HG03139 (cell line): Measurements from ENCODE around the gene AVPR2.

Experiments used
- ATAC-seq: cut with Tn5 transposase; IDR thresholded peaks from one replicate; pipeline ENCODE4 v1.9.1; 2021; ENCODE audit not compliant: unreplicated experiment

AVPR2 gene

DNA sequence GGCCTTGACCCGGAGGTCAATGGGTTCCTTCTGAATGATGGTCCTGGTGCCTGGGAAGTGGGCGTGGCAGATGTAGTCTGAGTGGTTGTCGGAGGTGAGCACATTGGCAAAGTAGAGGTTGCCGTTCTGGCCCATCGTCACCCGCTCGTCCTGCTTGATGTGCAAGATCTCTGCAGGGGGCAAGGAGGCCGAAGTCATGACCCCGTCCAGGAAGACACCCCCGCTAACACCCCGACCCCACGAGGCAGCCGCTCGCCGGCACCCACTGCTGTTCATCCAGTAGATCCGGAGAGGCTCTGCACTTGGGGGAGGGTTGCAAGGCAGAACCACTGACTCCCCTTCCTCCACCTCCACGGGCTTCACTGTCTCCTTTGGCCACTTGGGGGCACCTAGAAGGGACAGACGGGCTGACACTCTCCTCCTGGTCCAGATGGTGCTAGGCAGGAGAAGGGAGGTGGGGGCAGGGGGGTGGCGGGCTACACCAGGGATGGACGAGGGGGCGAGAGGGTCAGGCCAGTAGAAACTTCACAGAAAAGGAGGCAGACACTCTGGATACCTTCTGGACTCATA, 33.6 kb upstream of the AVPR2 start:
- ATAC-seq, result no peak

DNA sequence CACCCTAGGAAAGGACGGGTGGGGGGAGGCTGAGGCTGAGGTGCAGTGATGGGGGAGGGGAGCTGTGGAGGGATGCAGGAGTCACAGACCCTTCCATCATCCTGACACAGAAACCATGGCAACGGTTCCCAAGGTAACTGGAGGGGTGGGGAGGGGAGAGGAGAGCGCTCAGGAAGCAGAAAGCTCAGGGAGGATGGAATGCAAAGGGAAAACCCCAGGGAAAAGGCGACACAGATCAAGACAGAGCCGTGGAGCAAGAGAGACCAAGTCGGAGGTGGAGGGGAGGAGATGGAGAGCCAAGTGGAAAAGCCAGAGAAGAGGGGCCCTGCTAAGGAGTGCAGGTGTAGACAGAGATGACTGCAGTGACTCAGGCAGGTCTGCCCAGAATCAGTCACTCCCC, 33.0 kb upstream of the AVPR2 start:
- no peak for ATAC-seq

GRCh38 chrX:153871946-153872878, 32.3 kb upstream of the AVPR2 start:
- ATAC-seq, result no peak

DNA sequence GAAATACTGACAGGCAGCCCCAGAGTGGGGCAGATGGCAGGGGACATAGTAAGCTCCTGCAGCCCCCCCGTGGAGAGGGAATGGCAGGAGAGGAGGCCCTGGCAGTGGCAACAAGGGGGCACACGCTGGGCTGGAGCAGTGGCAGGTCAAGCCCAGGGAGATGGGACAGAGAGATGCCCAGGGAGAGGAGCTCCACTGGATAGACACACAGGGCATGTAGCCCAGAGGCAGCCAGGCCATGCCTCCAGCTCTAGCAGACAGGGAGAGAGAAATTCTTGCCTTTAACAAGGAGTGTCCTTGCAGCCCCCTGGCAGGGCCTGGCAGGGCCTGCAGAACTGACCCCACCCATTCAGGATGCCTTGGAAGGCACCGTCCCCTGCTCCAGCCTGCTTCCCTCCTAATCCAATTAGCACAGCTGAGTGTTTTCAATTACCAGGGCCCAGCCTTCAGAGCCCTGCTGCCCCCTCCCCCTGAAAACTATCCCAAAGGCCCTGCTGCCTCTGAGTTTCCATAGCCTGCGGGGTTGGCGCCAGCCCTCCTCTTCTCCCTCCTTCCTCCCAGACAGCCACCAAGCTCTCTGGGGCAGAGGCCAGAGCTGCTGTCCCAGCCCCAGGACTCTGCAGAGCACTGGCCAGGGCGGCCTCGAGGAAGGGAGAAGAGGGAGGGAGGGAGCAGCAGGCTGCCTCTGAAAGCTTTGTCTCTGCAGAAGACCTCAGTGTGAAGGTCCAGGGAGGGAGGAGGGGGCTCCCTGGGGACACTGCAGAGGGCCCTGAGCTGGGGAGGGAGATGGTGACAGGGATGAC, 31.0 kb upstream of the AVPR2 start:
- no peak for ATAC-seq

- ATAC-seq, result no peak
Measured at GRCh38 chrX:153874085-153874365, 30.4 kb upstream of the AVPR2 start.

DNA sequence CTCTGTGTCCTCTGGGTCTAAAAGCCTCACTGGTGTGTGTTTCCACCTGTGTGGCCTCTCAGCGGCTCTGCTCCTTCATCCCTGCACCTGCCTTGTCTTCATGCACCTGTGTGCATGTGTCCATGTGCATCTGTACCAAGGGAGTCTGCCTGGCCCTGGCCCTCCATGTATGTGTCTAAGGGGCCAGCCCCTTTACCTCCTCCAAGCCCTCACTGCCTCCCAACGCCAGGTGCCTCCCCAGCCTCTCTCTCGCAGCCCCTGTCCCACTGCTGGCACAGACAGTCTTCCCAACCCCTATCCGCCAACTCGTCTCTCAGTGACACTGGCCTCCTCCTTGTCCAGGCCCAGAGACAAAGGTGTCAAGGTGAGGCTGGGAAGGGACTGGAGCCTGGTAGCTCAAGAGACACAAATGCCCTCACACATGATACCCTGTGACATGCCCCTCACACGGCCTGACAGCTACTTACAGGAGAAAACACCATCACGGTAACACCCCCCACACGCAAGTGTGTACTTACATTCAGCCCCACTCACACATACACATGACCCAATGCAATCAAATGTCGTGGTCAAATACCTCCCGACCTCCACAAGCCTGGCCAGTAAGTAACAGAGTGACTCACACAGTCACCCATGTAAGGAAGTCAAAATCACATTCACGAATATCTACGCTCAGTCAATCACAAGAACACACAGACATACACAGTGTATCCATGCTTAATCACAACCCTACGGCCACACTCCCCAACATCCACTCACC, 29.9 kb upstream of the AVPR2 start:
- no peak for ATAC-seq

- no peak for ATAC-seq
Measured at GRCh38 chrX:153875391-153876111, 28.9 kb upstream of the AVPR2 start.

- no peak for ATAC-seq
Measured at GRCh38 chrX:153876112-153876491, 28.4 kb upstream of the AVPR2 start.

GRCh38 chrX:153877571-153878261, 26.8 kb upstream of the AVPR2 start:
- no peak for ATAC-seq

DNA sequence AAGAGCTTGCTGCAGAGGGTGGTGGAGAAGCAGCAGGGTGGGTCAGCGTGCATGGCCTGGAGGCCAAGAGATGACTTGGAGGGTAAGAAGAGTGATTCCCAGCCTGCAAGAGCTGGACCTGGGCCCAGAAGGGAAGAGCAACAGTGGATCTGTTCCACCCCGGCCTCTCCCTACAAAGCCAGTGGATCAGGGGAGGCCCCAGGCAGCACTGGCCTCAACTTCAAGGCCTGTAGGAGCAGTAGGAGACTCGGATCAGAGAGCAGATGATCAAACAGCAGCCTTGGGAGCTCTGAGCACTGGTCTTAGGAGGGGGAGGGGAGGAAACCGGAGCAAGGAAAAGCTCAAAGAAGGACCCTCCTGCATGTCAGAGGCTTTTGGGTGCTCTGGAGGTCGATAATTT, 26.1 kb upstream of the AVPR2 start:
- no peak for ATAC-seq

GRCh38 chrX:153878969-153879653, 25.4 kb upstream of the AVPR2 start:
- ATAC-seq, result no peak

DNA sequence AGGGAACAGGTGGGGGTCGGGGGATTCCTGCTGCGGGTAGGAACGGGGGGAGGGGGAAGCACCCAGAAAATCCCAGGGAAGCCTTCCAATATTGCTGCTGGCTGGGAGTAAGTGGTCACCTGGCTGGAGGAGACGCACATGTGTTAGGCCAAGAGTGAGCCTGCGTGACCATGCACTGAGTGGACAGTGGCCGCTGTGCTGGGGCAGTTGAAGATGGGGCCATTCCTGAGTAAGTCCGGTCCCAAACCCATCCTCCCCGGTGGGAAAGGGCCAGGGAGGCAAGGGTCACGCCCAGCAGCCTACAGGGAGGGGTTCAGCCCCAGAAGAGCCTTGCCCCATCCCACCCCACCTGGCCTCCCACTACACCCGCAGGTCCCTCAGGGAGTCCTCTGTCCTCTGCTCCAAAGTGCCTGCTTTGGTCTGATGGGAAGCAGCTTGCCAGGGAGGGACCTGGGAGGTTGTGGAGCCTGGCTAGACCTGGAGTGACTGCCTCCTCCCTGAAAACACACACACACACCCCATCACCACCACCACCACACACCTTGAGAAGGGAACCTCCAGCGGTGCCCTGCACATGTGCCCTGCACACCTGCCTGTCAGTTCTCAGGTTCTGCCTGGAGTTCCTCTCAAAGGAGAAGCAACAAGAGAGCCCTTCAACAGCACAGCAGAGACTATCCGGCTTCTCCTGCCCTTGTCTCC, 24.6 kb upstream of the AVPR2 start:
- ATAC-seq, result no peak

DNA sequence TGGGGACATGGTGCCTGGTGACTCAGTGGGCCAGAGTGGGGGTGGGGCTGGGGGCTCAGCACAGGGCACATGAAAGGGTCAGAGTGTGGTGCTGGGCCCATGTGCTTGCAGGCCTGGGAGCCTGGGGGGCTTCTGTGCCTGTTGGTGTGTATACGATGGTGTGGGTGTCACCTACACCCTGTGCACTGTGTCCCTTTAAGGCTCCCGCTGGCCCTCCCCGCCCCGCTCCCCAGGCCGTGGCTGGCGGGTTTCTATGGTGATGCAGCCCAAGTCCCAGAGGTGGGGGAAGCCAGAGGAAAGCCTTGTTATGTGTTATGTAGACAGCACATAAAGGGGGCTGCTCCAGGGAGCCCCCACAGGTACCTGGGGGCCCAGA, 24.0 kb upstream of the AVPR2 start:
- ATAC-seq, result no peak

DNA sequence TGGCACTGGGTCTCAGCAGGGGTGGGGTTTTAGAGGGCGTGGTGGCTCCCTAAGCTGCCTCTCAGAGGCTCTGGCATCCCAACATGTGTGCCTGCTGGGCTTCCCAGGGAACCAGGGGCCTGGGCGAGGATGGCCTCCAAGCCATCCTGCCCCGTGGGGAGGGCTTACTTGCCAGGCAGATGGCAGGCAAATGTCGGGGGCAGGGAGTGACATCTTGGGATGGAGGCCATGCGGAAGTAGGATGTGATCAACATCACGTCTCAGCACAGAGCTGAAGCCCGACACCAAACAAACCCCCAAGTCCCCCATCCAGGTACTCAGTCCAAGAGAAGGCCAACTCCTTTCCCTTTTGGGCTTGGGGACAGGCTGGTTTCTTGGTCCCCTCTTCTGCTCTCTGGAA, 23.2 kb upstream of the AVPR2 start:
- no peak for ATAC-seq

DNA sequence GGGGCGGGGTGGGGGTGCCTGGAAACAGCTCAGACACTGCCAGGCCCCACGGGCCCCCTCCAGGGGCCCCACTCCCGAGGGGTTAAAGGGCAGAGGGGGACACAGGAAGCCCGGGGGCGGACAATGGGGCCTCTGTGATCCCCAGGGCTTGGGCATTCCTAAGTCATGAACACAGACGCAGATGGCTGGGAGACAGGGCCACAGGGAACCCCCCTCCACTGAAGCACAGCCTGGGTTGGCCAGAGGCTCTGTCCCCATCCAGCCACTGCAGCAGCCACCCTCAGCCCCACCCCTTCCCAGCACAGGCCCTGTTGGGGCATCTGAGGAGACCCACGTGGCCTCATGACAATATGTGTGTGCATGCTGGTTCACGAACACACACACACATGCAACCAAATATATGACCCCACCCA, 22.4 kb upstream of the AVPR2 start:
- no peak for ATAC-seq

DNA sequence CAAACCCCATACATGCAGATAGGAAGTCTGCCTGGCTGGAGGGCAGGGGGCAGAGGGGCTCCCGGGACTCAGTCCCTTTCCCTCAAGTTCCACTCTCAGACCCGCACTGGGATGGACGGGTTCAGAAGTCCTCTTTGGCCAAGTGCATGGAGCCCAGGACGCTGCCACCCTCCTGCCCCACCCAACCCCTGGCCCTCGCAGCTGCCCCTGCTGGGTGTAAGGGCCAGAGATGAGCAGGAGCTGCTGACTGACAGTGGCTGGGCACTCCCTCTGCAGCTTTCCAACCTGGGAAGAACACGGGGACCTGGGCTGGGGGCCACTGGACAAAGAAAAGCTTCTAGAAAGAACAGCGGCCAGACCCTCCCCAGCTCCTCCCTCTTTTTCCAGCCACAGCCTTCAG, 21.9 kb upstream of the AVPR2 start:
- no peak for ATAC-seq

DNA sequence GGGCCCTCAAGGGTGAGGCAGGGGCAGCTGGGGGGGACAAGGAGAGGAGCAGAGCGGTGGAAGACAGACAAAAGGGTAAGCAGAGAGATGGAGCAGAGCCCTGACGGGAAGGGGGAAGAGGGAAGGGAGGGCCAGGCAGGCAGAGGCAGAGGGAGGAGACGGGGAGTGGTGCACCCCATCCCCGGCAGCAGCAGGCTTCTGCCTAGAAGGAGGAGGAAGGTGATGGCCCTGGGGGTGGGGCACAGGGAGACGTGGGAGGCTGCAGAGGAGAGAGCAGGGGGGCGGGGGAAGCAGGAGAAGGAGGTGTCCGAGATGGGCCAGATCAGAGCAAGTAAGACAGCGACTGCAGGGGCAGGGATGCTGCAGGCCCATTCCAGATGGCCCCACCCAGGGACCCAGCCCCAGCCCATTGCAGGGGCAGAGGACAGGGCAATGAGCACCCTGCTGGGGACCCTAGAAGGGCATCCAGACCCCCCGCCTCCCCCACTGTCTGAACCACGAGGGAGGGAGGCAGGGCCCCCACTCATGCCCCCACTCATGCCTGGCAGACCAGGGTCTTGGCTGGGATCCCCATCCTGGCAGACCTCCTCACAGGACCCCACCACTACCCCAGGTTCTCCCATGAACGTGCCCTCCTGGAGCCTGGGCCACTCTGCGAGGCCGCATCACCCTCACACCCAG, 21.2 kb upstream of the AVPR2 start:
- ATAC-seq, result no peak

GRCh38 chrX:153884136-153884535, 20.3 kb upstream of the AVPR2 start:
- no peak for ATAC-seq
